Endothelial cell of umbilical vein (primary cell): ENCODE measurements around the gene SYT10. TPM values are rescaled to one million over a fixed set of nuclear protein-coding genes. Genes with fewer than 3 reads are reported as not detected.
A peak's percentile ranks its signal among the peaks of the same experiment; 100 is the strongest.

Source experiments
- Bru-seq: library from RNA; stranded (reverse); fragments of 400-500 nt; gene quantifications from one replicate; lab custom pipeline; 2021; lab: Mats Ljungman, UMichigan
- BruChase-seq, 2 experiments: library from RNA; stranded (reverse); fragments of 400-500 nt; gene quantifications; one replicate each; lab custom pipeline; 2021; lab: Mats Ljungman, UMichigan
- BruUV-seq: library from RNA; stranded (reverse); fragments of 400-500 nt; replicated peaks from 2 replicates; lab custom pipeline; 2021; lab: Mats Ljungman, UMichigan
- CTCF ChIA-PET: fragments of 300-600, 350-600 bp; sonication (Branson Sonifier 250); formaldehyde crosslinking; loops from one replicate; lab custom pipeline; 2021; ENCODE audit warnings: antibody characterized with exemption, inconsistent platforms; lab: Charles Lee
- POLR2A ChIA-PET: fragments of 300-600, 350-600 bp; sonication (Branson Sonifier 250); formaldehyde crosslinking; loops from one replicate; lab custom pipeline; 2021; ENCODE audit warnings: antibody characterized with exemption, inconsistent platforms; lab: Charles Lee
- DNase-seq: peaks from one replicate; pipeline ENCODE4 v3.0.0-alpha.2; 2011; ENCODE audit warnings: low read depth, low spot score
- FAIRE-seq: peaks from 2 replicates; lab custom pipeline; 2011; peaks lifted over from hg19 to GRCh38; lab: Jason Lieb, UNC
- H2AFZ ChIP-seq: 2 replicates; pipeline ENCODE4 v1.6.0; 2012; ENCODE audit warnings: low read depth, low read length, control low read depth, inconsistent platforms
- H3K27ac ChIP-seq: 2 replicates; pipeline ENCODE4 v1.5.1; 2011; ENCODE audit warnings: low read depth, mild to moderate bottlenecking, control low read depth, low read length, moderate library complexity; ENCODE audit not compliant: insufficient read depth
- H3K27me3 ChIP-seq, 2 experiments: 2 replicates each; pipeline versions ENCODE4 v1.6.0 to v1.6.1; 2011; ENCODE audit warnings: low read length in 2 of 2, mixed read lengths in 1 of 2; ENCODE audit not compliant: control insufficient read depth in 2 of 2, insufficient read depth in 2 of 2
- H3K36me3 ChIP-seq, 2 experiments: 2 replicates in 1 of 2; 3 replicates in 1 of 2; pipeline ENCODE4 v1.5.1; 2011; ENCODE audit warnings: low read length in 2 of 2, mild to moderate bottlenecking in 1 of 2, moderate library complexity in 1 of 2; ENCODE audit not compliant: control insufficient read depth in 2 of 2, insufficient read depth in 2 of 2; ENCODE audit errors: extremely low read depth in 1 of 2
- H3K4me1 ChIP-seq: 3 replicates; pipeline ENCODE4 v1.5.1; 2011; ENCODE audit warnings: mild to moderate bottlenecking, low read length; ENCODE audit not compliant: control insufficient read depth, insufficient read depth; ENCODE audit errors: extremely low read depth
- H3K4me2 ChIP-seq: 2 replicates; pipeline ENCODE4 v1.6.1; 2011; ENCODE audit warnings: low read length, control low read depth, mixed read lengths; ENCODE audit not compliant: insufficient read depth
- H3K4me3 ChIP-seq, 3 experiments: fragments of 200-600 bp in 1 of 3; sonication (generic), shearing (Covaris generic) in 1 of 3; replicated peaks in 1 of 3; 2 replicates each; pipeline ENCODE4 v1.5.1; 2011 to 2016; ENCODE audit warnings: control low read depth in 3 of 3, low read length in 3 of 3, mild to moderate bottlenecking in 2 of 3, inconsistent platforms in 1 of 3, low read depth in 1 of 3, moderate library complexity in 1 of 3; ENCODE audit not compliant: insufficient read depth in 1 of 3
- H3K79me2 ChIP-seq: 2 replicates; pipeline ENCODE4 v1.6.0; 2012; ENCODE audit warnings: low read length, inconsistent platforms; ENCODE audit not compliant: control insufficient read depth, insufficient read depth
- H3K9ac ChIP-seq: replicated peaks from 2 replicates; pipeline ENCODE3; 2011; ENCODE audit warnings: low read length, control low read depth; ENCODE audit not compliant: insufficient read depth; ENCODE audit errors: extremely low read depth
- H3K9me1 ChIP-seq: replicated peaks from 3 replicates; pipeline ENCODE4 v1.6.0; 2011; ENCODE audit warnings: mild to moderate bottlenecking, low read length; ENCODE audit not compliant: control insufficient read depth, insufficient read depth; ENCODE audit errors: extremely low read depth
- H3K9me3 ChIP-seq: replicated peaks from 2 replicates; pipeline ENCODE4 v1.5.1; 2012; ENCODE audit warnings: low read length, inconsistent platforms; ENCODE audit not compliant: control insufficient read depth, insufficient read depth
- H4K20me1 ChIP-seq: replicated peaks from 2 replicates; pipeline ENCODE3; 2011; ENCODE audit warnings: mild to moderate bottlenecking, low read length; ENCODE audit not compliant: control insufficient read depth, insufficient read depth; ENCODE audit errors: extremely low read depth
- EZH2 ChIP-seq: IDR thresholded peaks from 2 replicates; pipeline ENCODE4 v1.6.1; 2012; ENCODE audit warnings: borderline replicate concordance, low read depth, mild to moderate bottlenecking, moderate library complexity, low read length, inconsistent platforms; ENCODE audit not compliant: severe bottlenecking
- FOS ChIP-seq: IDR thresholded peaks from 2 replicates; pipeline ENCODE4 v1.6.1; 2011; ENCODE audit warnings: mild to moderate bottlenecking, low read length, moderate library complexity, borderline replicate concordance; ENCODE audit not compliant: insufficient read depth
- GATA2 ChIP-seq: IDR thresholded peaks from 2 replicates; pipeline ENCODE4 v1.7.0; 2011; ENCODE audit warnings: low read depth, mild to moderate bottlenecking, moderate library complexity, mixed read lengths, low read length; ENCODE audit not compliant: insufficient read length, insufficient read depth
- JUN ChIP-seq: IDR thresholded peaks from 2 replicates; pipeline ENCODE4 v1.6.1; 2011; ENCODE audit warnings: borderline replicate concordance, low read depth; ENCODE audit not compliant: insufficient read length, insufficient read depth
- MAX ChIP-seq: IDR thresholded peaks from 2 replicates; pipeline ENCODE4 v1.6.1; 2011; ENCODE audit not compliant: insufficient read depth, insufficient read length
- MYC ChIP-seq: IDR thresholded peaks from one replicate; pipeline ENCODE4 v1.6.1; 2011; ENCODE audit warnings: mild to moderate bottlenecking, low read depth, low read length
- POLR2A ChIP-seq: IDR thresholded peaks from 2 replicates; pipeline ENCODE4 v1.6.1; 2012; ENCODE audit warnings: low read depth, mild to moderate bottlenecking, control low read depth, low read length
- POLR2AphosphoS5 ChIP-seq: IDR thresholded peaks from 2 replicates; pipeline ENCODE4 v1.6.1; 2012; ENCODE audit warnings: low read depth, mild to moderate bottlenecking, control low read depth, low read length, moderate library complexity; ENCODE audit not compliant: insufficient read depth
- dilution Hi-C: fragments of 300-500 bp; cut with MboI; formaldehyde crosslinking; loops from one replicate; pipeline ENCODE4 v1.15.0; 2019; ENCODE audit warnings: low sequenced_read_pairs; ENCODE audit not compliant: extremely low pct_ligation_motif_present
- intact Hi-C: fragments of 100-400 bp; cut with micrococcal nuclease; formaldehyde crosslinking; loops from one replicate; pipeline ENCODE4 v1.10.0; 2022
- long read RNA-seq: library from polyadenylated mRNA; stranded (forward); transcript quantifications from one replicate; pipeline ENCODE4 v2.0.0, GENCODE V29; 2021
- polyA minus RNA-seq, 3 experiments: library from RNA; depleted of rRNA, polyadenylated mRNA; stranded (reverse); fragments of >200 nt; gene quantifications; 1 replicate in 1 of 3; 2 replicates in 2 of 3; pipeline ENCODE4 v1.2.3, GENCODE V29; 2011
- polyA plus RNA-seq, 4 experiments: library from polyadenylated mRNA; depleted of rRNA in 3 of 4; stranded (reverse) in 3 of 4; unstranded in 1 of 4; fragments of >200 nt; gene quantifications; 2 replicates each; pipeline versions ENCODE4 v1.2.1 to v1.2.3, GENCODE V29; 2011 to 2012; ENCODE audit warnings: missing spikeins in 1 of 4
- total RNA-seq: library from RNA; stranded (reverse); gene quantifications from 2 replicates; pipeline ENCODE4 v1.2.3, GENCODE V29; 2021
- TF ChIP-seq, protein P1 (sequence below), 2 donors: IDR thresholded peaks; 1 replicate in 1 of 2; 2 replicates in 1 of 2; pipeline ENCODE4 v1.5.1; 2011; ENCODE audit warnings: low read length in 2 of 2, mild to moderate bottlenecking in 2 of 2, moderate library complexity in 2 of 2, control low read depth in 1 of 2, inconsistent platforms in 1 of 2, low read depth in 1 of 2; ENCODE audit not compliant: insufficient read depth in 1 of 2; ENCODE audit errors: extremely low read depth in 1 of 2

Gene SYT10, protein sequence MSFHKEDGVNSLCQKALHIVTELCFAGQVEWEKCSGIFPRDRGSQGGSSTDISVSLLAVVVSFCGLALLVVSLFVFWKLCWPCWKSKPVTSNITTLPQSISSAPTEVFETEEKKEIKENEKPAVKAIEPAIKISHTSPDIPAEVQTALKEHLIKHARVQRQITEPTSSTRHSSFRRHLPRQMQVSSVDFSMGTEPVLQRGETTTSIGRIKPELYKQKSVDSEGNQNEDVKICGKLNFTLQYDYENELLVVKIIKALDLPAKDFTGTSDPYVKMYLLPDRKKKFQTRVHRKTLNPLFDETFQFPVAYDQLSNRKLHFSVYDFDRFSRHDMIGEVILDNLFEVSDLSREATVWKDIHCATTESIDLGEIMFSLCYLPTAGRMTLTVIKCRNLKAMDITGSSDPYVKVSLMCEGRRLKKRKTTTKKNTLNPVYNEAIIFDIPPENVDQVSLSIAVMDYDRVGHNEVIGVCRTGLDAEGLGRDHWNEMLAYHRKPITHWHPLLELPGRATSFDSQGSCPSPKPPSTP
- not detected in 2 replicates for total RNA-seq
- polyA plus RNA-seq = not detected in 2 replicates
- polyA plus RNA-seq (2011; cell fraction: cytosol; rRNA removed) = not detected in 2 replicates
- polyA plus RNA-seq (2011; cell fraction: nucleus; rRNA removed) = not detected in 2 replicates
- polyA plus RNA-seq (2012) = not detected in 2 replicates
- 0.06 TPM in 1 of 2 replicates, not detected in the other for polyA minus RNA-seq
- not detected for polyA minus RNA-seq (2011; cell fraction: cytosol; rRNA and poly(A)+ RNA removed)
- polyA minus RNA-seq (2011; cell fraction: nucleus; rRNA and poly(A)+ RNA removed) = not detected in 2 replicates
- not detected for Bru-seq, nascent RNA
- percentile 8 among the genes with signal in this experiment for BruChase-seq, experiment 1, labeled RNA remaining after a 6-hour chase
- percentile 5 among the genes with signal in this experiment for BruChase-seq, experiment 2, labeled RNA remaining after a 2-hour chase
- long read RNA-seq = 0 reads

DNA sequence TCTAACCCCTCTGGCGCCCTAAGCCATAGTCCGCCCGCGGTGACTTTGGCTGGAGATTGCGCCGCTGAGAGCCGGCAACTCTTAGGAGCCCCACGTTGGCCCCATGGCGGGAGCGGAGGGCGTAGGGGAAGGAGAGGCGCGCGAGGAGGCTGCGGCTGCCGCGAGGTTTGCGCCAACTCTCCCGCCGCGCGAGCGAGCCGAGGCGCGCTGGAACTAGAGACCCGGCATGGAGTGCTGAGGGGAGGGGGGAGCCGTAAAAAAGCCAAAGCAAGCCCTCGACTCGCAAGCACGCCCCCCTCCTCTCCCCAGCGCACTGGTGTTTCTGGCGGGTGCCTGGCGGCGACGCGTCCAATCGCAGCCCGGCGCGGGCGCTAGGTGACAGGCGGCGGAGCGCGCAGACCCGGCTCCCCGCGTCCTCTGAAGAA is at the start of gene SYT10:
TSS of gene SYT10 (minus strand) at position 233 of the 425 bp plus-strand sequence. CDS start 297 bp downstream, outside the sequence.
- TF ChIP-seq POLR2AphosphoS5 (no peak), EZH2 (no peak), GATA2 (no peak), MAX (no peak), JUN (no peak), POLR2A (no peak), MYC (no peak), FOS (no peak)
- TF ChIP-seq, protein P1, sequence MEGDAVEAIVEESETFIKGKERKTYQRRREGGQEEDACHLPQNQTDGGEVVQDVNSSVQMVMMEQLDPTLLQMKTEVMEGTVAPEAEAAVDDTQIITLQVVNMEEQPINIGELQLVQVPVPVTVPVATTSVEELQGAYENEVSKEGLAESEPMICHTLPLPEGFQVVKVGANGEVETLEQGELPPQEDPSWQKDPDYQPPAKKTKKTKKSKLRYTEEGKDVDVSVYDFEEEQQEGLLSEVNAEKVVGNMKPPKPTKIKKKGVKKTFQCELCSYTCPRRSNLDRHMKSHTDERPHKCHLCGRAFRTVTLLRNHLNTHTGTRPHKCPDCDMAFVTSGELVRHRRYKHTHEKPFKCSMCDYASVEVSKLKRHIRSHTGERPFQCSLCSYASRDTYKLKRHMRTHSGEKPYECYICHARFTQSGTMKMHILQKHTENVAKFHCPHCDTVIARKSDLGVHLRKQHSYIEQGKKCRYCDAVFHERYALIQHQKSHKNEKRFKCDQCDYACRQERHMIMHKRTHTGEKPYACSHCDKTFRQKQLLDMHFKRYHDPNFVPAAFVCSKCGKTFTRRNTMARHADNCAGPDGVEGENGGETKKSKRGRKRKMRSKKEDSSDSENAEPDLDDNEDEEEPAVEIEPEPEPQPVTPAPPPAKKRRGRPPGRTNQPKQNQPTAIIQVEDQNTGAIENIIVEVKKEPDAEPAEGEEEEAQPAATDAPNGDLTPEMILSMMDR (IDR thresholded peaks at IDR 0.05; ENCODE audit: extremely low read depth in 1 of 2, insufficient read depth in 1 of 2, low read depth in 1 of 2, low read length in 2 of 2) = no peak
- H3K79me2 ChIP-seq = no peaks in the 10 kb centered on the region
- dilution Hi-C loops (no loop called here), intact Hi-C loops (loop anchor here (5.0 kb wide), 1 partner anchor 682 kb away; the partner anchor contains the start of gene YARS2)
- H3K4me1 ChIP-seq = no peaks in the 10 kb centered on the region
- H3K4me2 ChIP-seq = peak within 1 kb of the TSS; percentile 81
- no peaks in the 10 kb centered on the region for H3K9me3 ChIP-seq
- no TSS peak for BruUV-seq
- H2AFZ ChIP-seq = peak within 1 kb of the TSS; percentile 73
- H3K36me3 ChIP-seq = no peaks in the 10 kb centered on the region
- ChIA-PET POLR2A (no interaction called here), CTCF (no interaction called here)
- no peaks in the 10 kb centered on the region for H4K20me1 ChIP-seq
- no peak for FAIRE-seq
- peak; percentile 12 for DNase-seq
- no peak within 1 kb of the TSS for H3K27ac ChIP-seq
- peaks cover 12 to 26% of the 10 kb centered on the region in 2 experiments for H3K27me3 ChIP-seq
- no peak within 1 kb of the TSS for H3K9ac ChIP-seq
- peak within 1 kb of the TSS; percentile 38 to 67 (median 47) for H3K4me3 ChIP-seq
- no peaks in the 10 kb centered on the region for H3K9me1 ChIP-seq
